ENCODE results near the gene DAZL. TPM values are rescaled to one million over a fixed set of nuclear protein-coding genes. Genes with fewer than 3 reads are reported as not detected.

Gene DAZL
- total RNA-seq, 1 experiment from 2014 or later, result not detected

- DNase-seq (ENCODE audit: low read depth, low spot score), result no peak
- H3K4me1 ChIP-seq (ENCODE audit: control insufficient read depth, insufficient read depth, low read length), result no peaks in the 10 kb centered on the region
- no peaks in the 10 kb centered on the region for H3K27me3 ChIP-seq (ENCODE audit: control insufficient read depth, insufficient read depth, low read length)
- no peak overlapping the region for H3K4me3 ChIP-seq (ENCODE audit: low read depth in 2 of 2, low read length in 2 of 2)
- in situ Hi-C loops (cut with HindIII; ENCODE audit: low pct_unique_long_range_greater_than_20kb, low sequenced_read_pairs) (no loop called here), intact Hi-C loops (cut with micrococcal nuclease; ENCODE audit: unreplicated experiment) (no loop called here)
- no peaks in the 10 kb centered on the region for H3K9me3 ChIP-seq (ENCODE audit: control insufficient read depth, insufficient read depth, low read depth, low read length)
- ATAC-seq, result no peak
- POLR2A ChIA-PET, result no interaction called here
- no peak overlapping the region for H3K27ac ChIP-seq (ENCODE audit: low read length)
- CTCF ChIA-PET, result no interaction called here
- TF ChIP-seq SIN3A (IDR thresholded peaks at IDR 0.05; ENCODE audit: borderline replicate concordance, insufficient read depth, low read depth, low read length) (no peak), REST (IDR thresholded peaks at IDR 0.05; ENCODE audit: insufficient read depth in 1 of 2, low read depth in 2 of 2, low read length in 1 of 2) (no peak), TCF7L2 (IDR thresholded peaks at IDR 0.05; ENCODE audit: low read depth, low read length) (no peak), POLR2AphosphoS5 (IDR thresholded peaks at IDR 0.05; ENCODE audit: low read depth, low read length) (no peak), CTCF (IDR thresholded peaks at IDR 0.05) (no peak)
- BruUV-seq (replicated peaks), result no TSS peak
- H3K36me3 ChIP-seq (ENCODE audit: control insufficient read depth, insufficient read depth, low read length), result no peaks in the 10 kb centered on the region
Measured at GRCh38 chr3:16587047-16587680, 18.1 kb downstream of the DAZL start.

- CTCF ChIA-PET, result no interaction called here
- no TSS peak for BruUV-seq (replicated peaks)
- TF ChIP-seq TCF7L2 (IDR thresholded peaks at IDR 0.05; ENCODE audit: low read depth, low read length) (no peak), POLR2AphosphoS5 (IDR thresholded peaks at IDR 0.05; ENCODE audit: low read depth, low read length) (no peak), REST (IDR thresholded peaks at IDR 0.05; ENCODE audit: insufficient read depth in 1 of 2, low read depth in 2 of 2, low read length in 1 of 2) (no peak), CTCF (IDR thresholded peaks at IDR 0.05) (no peak), SIN3A (IDR thresholded peaks at IDR 0.05; ENCODE audit: borderline replicate concordance, insufficient read depth, low read depth, low read length) (no peak)
- no peaks in the 10 kb centered on the region for H3K4me1 ChIP-seq (ENCODE audit: control insufficient read depth, insufficient read depth, low read length)
- in situ Hi-C loops (cut with HindIII; ENCODE audit: low pct_unique_long_range_greater_than_20kb, low sequenced_read_pairs), result no loop called here
- DNase-seq (ENCODE audit: low read depth, low spot score) (no peak), ATAC-seq (no peak)
- no peaks in the 10 kb centered on the region for H3K27me3 ChIP-seq (ENCODE audit: control insufficient read depth, insufficient read depth, low read length)
- H3K27ac ChIP-seq (ENCODE audit: low read length), result no peak overlapping the region
- no peak overlapping the region for H3K4me3 ChIP-seq (ENCODE audit: low read depth in 2 of 2, low read length in 2 of 2)
- H3K36me3 ChIP-seq (ENCODE audit: control insufficient read depth, insufficient read depth, low read length), result no peaks in the 10 kb centered on the region
- intact Hi-C loops (cut with micrococcal nuclease; ENCODE audit: unreplicated experiment), result no loop called here
- POLR2A ChIA-PET, result no interaction called here
- H3K9me3 ChIP-seq (ENCODE audit: control insufficient read depth, insufficient read depth, low read depth, low read length), result no peaks in the 10 kb centered on the region
Measured at GRCh38 chr3:16584880-16585279, 20.3 kb downstream of the DAZL start.

Measured in Panc1 (cell line).